WTC11 (cell line): ENCODE data around the gene BRD4. TPM values are rescaled to one million over a fixed set of nuclear protein-coding genes. Genes with fewer than 3 reads are reported as not detected.
A peak's percentile ranks its signal among the peaks of the same experiment; 100 is the strongest.

Experiments
- ATAC-seq: fragments of 200-7000 bp; cut with Tn5 transposase; 2 replicates; pipeline ENCODE4 v1.10.0; 2021; ENCODE audit warnings: mild to moderate bottlenecking, moderate library complexity
- CTCF ChIA-PET: fragments of 300-600 bp; sonication (Branson Sonifier 250); formaldehyde crosslinking; loops from one replicate; lab custom pipeline; 2021; ENCODE audit warnings: antibody characterized with exemption; lab: Charles Lee
- POLR2A ChIA-PET: fragments of 350-600 bp; sonication (Branson Sonifier 250); formaldehyde crosslinking; loops from one replicate; lab custom pipeline; 2021; ENCODE audit warnings: antibody characterized with exemption; lab: Charles Lee
- DNase-seq: peaks from one replicate; pipeline ENCODE4 v3.0.0; 2021; ENCODE audit warnings: low spot score
- H3K27ac Mint-ChIP-seq: 2 replicates; pipeline ENCODE4 v1.8.0; 2021; ENCODE audit warnings: mixed read lengths
- H3K27me3 Mint-ChIP-seq: 2 replicates; pipeline ENCODE4 v1.8.0; 2021; ENCODE audit warnings: low read depth, mild to moderate bottlenecking, moderate library complexity, mixed read lengths
- H3K36me3 Mint-ChIP-seq: 2 replicates; pipeline ENCODE4 v1.8.0; 2021; ENCODE audit warnings: mixed read lengths
- H3K4me1 Mint-ChIP-seq: 2 replicates; pipeline ENCODE4 v1.8.0; 2022; ENCODE audit warnings: mixed read lengths
- H3K4me3 Mint-ChIP-seq: 2 replicates; pipeline ENCODE4 v1.8.0; 2021; ENCODE audit warnings: mild to moderate bottlenecking, moderate library complexity, mixed read lengths
- H3K9me3 Mint-ChIP-seq: 2 replicates; pipeline ENCODE4 v1.8.0; 2021; ENCODE audit warnings: mixed read lengths
- EMX1 ChIP-seq: fragments of 250-450 bp; sonication (Bioruptor Pico); IDR thresholded peaks from 2 replicates; pipeline ENCODE4 v1.8.0; 2021; ENCODE audit warnings: mild to moderate bottlenecking
- FOXK1 ChIP-seq: sonication (generic); formaldehyde crosslinking; IDR thresholded peaks from 2 replicates; pipeline ENCODE4 v1.8.0; 2022; ENCODE audit warnings: mild to moderate bottlenecking, moderate library complexity, missing genetic modification reagents
- NFATC4 ChIP-seq: fragments of 250-450 bp; sonication (Bioruptor Pico); IDR thresholded peaks from 2 replicates; pipeline ENCODE4 v1.9.0; 2021; ENCODE audit warnings: mild to moderate bottlenecking
- RELA ChIP-seq: sonication (generic); formaldehyde crosslinking; IDR thresholded peaks from 2 replicates; pipeline ENCODE4 v1.8.1; 2022; ENCODE audit warnings: missing genetic modification reagents, mild to moderate bottlenecking, borderline replicate concordance
- ZNF232 ChIP-seq: sonication (generic); formaldehyde crosslinking; IDR thresholded peaks from 2 replicates; pipeline ENCODE4 v1.8.0; 2022; ENCODE audit warnings: mild to moderate bottlenecking, missing genetic modification reagents
- total RNA-seq: library from RNA; stranded (reverse); gene quantifications from 3 replicates; pipeline ENCODE4 v1.2.3, GENCODE V29; 2021
- TF ChIP-seq, protein P1 (sequence below): sonication (generic); formaldehyde crosslinking; IDR thresholded peaks from 2 replicates; pipeline ENCODE4 v1.8.0; 2023; ENCODE audit warnings: missing genetic modification reagents, mild to moderate bottlenecking, borderline replicate concordance
- TF ChIP-seq, protein P2 (sequence below): fragments of 250-450 bp; sonication (Bioruptor Pico); IDR thresholded peaks from 2 replicates; pipeline ENCODE4 v1.9.0; 2021; ENCODE audit warnings: mild to moderate bottlenecking
- TF ChIP-seq, protein P3 (sequence below): sonication (generic); formaldehyde crosslinking; IDR thresholded peaks from 2 replicates; pipeline ENCODE4 v1.8.0; 2022; ENCODE audit warnings: mild to moderate bottlenecking, missing genetic modification reagents
- TF ChIP-seq, protein P4 (sequence below): sonication (generic); formaldehyde crosslinking; IDR thresholded peaks from 2 replicates; pipeline ENCODE4 v1.8.0; 2022; ENCODE audit warnings: mild to moderate bottlenecking, missing genetic modification reagents
- TF ChIP-seq, protein P5 (sequence below): sonication (generic); formaldehyde crosslinking; IDR thresholded peaks from 2 replicates; pipeline ENCODE4 v1.8.1; 2023; ENCODE audit warnings: mild to moderate bottlenecking, missing genetic modification reagents
- TF ChIP-seq, protein P6 (sequence below): fragments of 250-450 bp; sonication (Bioruptor Pico); IDR thresholded peaks from 2 replicates; pipeline ENCODE4 v1.9.0; 2021; ENCODE audit warnings: mild to moderate bottlenecking
- TF ChIP-seq, protein P7 (sequence below): fragments of 250-450 bp; sonication (Bioruptor Pico); IDR thresholded peaks from 2 replicates; pipeline ENCODE4 v1.9.0; 2021; ENCODE audit warnings: mild to moderate bottlenecking, borderline replicate concordance
- TF ChIP-seq, protein P8 (sequence below): sonication (generic); formaldehyde crosslinking; IDR thresholded peaks from 2 replicates; pipeline ENCODE4 v1.8.0; 2022; ENCODE audit warnings: mild to moderate bottlenecking, missing genetic modification reagents

BRD4 gene
- total RNA-seq, 1 experiment from 2014 or later, result 128 TPM

DNA sequence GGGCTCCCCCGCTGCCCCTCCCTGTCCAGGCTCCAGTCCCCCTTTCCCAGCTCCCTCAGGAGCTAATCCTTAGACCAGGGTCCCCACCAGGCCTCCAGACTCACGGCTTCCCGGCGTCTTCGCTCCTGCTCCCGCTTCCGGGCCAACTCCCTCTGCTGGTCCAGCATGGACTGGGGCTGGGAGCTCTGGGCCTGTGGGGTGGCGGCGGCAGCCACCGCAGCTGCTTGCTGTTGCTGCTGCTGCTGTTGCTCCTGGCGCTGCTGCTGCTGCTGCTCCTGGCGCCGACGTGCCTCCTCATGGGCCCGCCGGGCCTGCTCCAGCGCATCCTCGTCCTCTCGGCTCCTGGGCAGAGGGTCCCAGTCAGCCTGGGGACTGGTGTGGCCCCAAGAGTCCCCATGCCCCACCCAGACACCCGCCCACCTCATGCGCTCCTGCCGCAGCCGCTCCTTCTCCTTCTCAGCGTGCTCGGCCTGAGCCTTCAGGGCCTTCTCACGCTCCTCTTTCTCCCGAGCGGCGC, 93.6 kb downstream of the BRD4 start:
- no peaks in the 10 kb centered on the region for H3K27me3 Mint-ChIP-seq
- no peak overlapping the region for H3K4me3 Mint-ChIP-seq
- ATAC-seq (peak; percentile 46), DNase-seq (peak; percentile 29)
- TF ChIP-seq, protein P1, sequence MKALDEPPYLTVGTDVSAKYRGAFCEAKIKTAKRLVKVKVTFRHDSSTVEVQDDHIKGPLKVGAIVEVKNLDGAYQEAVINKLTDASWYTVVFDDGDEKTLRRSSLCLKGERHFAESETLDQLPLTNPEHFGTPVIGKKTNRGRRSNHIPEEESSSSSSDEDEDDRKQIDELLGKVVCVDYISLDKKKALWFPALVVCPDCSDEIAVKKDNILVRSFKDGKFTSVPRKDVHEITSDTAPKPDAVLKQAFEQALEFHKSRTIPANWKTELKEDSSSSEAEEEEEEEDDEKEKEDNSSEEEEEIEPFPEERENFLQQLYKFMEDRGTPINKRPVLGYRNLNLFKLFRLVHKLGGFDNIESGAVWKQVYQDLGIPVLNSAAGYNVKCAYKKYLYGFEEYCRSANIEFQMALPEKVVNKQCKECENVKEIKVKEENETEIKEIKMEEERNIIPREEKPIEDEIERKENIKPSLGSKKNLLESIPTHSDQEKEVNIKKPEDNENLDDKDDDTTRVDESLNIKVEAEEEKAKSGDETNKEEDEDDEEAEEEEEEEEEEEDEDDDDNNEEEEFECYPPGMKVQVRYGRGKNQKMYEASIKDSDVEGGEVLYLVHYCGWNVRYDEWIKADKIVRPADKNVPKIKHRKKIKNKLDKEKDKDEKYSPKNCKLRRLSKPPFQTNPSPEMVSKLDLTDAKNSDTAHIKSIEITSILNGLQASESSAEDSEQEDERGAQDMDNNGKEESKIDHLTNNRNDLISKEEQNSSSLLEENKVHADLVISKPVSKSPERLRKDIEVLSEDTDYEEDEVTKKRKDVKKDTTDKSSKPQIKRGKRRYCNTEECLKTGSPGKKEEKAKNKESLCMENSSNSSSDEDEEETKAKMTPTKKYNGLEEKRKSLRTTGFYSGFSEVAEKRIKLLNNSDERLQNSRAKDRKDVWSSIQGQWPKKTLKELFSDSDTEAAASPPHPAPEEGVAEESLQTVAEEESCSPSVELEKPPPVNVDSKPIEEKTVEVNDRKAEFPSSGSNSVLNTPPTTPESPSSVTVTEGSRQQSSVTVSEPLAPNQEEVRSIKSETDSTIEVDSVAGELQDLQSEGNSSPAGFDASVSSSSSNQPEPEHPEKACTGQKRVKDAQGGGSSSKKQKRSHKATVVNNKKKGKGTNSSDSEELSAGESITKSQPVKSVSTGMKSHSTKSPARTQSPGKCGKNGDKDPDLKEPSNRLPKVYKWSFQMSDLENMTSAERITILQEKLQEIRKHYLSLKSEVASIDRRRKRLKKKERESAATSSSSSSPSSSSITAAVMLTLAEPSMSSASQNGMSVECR (CRISPR knock-in tag), result no peak
- TF ChIP-seq FOXK1 (CRISPR knock-in tag), result no peak
- ChIA-PET POLR2A (no interaction called here), CTCF (interaction anchor here (1.0 to 6.9 kb wide), 6 partner anchors 14 to 139 kb away, joined by 3 to 54 read pairs (median 6); no protein-coding TSS in a partner anchor)
- H3K36me3 Mint-ChIP-seq, result peaks cover 42% of the 10 kb centered on the region
- peaks cover 4% of the 10 kb centered on the region; the same call in 1 of the 2 replicates for H3K4me1 Mint-ChIP-seq
- no peaks in the 10 kb centered on the region for H3K9me3 Mint-ChIP-seq
- no peak overlapping the region for H3K27ac Mint-ChIP-seq

DNA sequence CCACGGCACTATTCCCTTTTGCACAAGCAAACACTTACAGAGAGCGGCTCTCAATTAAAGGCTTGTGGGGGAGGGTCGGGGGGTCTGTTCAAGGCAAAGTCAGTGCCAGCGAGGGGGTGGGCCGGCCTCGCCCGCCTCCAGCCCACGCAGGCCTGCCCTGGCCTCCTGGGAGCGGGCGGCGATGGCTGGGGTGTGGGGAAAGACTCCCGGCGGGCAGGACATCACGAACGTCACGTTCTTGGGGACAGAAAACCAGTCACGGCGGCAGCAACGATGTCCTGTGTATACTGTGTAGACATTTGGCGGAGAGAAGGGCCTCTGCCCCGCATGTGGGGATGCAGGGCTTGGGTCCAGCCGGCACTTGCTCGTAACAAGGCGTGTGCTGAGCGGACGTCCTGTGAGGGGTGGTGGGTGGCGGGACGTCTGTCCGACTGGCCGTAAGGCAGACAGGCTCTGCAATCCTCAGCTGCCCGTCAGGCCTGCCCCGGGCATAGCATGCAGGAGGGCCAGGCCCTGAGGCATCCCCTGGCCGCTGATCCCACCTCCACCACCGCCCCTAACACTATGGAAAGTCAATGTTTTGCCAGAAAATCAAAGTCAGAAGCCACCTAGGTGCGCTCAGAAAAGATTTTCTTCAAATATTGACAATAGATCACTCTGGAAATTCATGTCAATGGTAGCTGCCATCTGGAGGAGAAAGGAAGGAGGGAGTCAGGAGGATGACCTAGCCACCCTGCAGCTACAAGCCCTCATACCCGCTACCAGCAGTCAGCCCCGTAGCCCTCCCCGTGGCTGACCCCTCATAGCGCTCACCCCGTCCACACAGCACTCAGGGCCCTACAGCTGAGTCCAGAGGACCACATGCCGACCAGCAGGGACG, 94.3 kb downstream of the BRD4 start:
- Mint-ChIP-seq H3K9me3 (no peaks in the 10 kb centered on the region), H3K27me3 (no peaks in the 10 kb centered on the region), H3K36me3 (peaks cover 39% of the 10 kb centered on the region), H3K4me1 (peaks cover 6% of the 10 kb centered on the region; the same call in 1 of the 2 replicates), H3K4me3 (no peak overlapping the region), H3K27ac (no peak overlapping the region)
- ChIA-PET POLR2A (no interaction called here), CTCF (interaction anchor here (1.0 to 6.9 kb wide), 6 partner anchors 14 to 138 kb away, joined by 3 to 54 read pairs (median 6); no protein-coding TSS in a partner anchor)
- no peak for ATAC-seq
- DNase-seq, result no peak
- TF ChIP-seq FOXK1 (CRISPR knock-in tag) (no peak), NFATC4 (no peak), ZNF232 (CRISPR knock-in tag) (no peak), EMX1 (CRISPR knock-in tag) (no peak), RELA (CRISPR knock-in tag) (no peak)
- TF ChIP-seq, protein P2, sequence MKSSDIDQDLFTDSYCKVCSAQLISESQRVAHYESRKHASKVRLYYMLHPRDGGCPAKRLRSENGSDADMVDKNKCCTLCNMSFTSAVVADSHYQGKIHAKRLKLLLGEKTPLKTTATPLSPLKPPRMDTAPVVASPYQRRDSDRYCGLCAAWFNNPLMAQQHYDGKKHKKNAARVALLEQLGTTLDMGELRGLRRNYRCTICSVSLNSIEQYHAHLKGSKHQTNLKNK (CRISPR knock-in tag), result no peak
- TF ChIP-seq, protein P3, sequence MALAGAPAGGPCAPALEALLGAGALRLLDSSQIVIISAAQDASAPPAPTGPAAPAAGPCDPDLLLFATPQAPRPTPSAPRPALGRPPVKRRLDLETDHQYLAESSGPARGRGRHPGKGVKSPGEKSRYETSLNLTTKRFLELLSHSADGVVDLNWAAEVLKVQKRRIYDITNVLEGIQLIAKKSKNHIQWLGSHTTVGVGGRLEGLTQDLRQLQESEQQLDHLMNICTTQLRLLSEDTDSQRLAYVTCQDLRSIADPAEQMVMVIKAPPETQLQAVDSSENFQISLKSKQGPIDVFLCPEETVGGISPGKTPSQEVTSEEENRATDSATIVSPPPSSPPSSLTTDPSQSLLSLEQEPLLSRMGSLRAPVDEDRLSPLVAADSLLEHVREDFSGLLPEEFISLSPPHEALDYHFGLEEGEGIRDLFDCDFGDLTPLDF (CRISPR knock-in tag), result no peak
- TF ChIP-seq, protein P4, sequence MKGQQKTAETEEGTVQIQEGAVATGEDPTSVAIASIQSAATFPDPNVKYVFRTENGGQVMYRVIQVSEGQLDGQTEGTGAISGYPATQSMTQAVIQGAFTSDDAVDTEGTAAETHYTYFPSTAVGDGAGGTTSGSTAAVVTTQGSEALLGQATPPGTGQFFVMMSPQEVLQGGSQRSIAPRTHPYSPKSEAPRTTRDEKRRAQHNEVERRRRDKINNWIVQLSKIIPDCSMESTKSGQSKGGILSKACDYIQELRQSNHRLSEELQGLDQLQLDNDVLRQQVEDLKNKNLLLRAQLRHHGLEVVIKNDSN (CRISPR knock-in tag), result no peak
- TF ChIP-seq, protein P5, sequence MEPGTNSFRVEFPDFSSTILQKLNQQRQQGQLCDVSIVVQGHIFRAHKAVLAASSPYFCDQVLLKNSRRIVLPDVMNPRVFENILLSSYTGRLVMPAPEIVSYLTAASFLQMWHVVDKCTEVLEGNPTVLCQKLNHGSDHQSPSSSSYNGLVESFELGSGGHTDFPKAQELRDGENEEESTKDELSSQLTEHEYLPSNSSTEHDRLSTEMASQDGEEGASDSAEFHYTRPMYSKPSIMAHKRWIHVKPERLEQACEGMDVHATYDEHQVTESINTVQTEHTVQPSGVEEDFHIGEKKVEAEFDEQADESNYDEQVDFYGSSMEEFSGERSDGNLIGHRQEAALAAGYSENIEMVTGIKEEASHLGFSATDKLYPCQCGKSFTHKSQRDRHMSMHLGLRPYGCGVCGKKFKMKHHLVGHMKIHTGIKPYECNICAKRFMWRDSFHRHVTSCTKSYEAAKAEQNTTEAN (CRISPR knock-in tag), result no peak
- TF ChIP-seq, protein P6, sequence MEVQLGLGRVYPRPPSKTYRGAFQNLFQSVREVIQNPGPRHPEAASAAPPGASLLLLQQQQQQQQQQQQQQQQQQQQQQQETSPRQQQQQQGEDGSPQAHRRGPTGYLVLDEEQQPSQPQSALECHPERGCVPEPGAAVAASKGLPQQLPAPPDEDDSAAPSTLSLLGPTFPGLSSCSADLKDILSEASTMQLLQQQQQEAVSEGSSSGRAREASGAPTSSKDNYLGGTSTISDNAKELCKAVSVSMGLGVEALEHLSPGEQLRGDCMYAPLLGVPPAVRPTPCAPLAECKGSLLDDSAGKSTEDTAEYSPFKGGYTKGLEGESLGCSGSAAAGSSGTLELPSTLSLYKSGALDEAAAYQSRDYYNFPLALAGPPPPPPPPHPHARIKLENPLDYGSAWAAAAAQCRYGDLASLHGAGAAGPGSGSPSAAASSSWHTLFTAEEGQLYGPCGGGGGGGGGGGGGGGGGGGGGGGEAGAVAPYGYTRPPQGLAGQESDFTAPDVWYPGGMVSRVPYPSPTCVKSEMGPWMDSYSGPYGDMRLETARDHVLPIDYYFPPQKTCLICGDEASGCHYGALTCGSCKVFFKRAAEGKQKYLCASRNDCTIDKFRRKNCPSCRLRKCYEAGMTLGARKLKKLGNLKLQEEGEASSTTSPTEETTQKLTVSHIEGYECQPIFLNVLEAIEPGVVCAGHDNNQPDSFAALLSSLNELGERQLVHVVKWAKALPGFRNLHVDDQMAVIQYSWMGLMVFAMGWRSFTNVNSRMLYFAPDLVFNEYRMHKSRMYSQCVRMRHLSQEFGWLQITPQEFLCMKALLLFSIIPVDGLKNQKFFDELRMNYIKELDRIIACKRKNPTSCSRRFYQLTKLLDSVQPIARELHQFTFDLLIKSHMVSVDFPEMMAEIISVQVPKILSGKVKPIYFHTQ (CRISPR knock-in tag), result no peak
- TF ChIP-seq, protein P7, sequence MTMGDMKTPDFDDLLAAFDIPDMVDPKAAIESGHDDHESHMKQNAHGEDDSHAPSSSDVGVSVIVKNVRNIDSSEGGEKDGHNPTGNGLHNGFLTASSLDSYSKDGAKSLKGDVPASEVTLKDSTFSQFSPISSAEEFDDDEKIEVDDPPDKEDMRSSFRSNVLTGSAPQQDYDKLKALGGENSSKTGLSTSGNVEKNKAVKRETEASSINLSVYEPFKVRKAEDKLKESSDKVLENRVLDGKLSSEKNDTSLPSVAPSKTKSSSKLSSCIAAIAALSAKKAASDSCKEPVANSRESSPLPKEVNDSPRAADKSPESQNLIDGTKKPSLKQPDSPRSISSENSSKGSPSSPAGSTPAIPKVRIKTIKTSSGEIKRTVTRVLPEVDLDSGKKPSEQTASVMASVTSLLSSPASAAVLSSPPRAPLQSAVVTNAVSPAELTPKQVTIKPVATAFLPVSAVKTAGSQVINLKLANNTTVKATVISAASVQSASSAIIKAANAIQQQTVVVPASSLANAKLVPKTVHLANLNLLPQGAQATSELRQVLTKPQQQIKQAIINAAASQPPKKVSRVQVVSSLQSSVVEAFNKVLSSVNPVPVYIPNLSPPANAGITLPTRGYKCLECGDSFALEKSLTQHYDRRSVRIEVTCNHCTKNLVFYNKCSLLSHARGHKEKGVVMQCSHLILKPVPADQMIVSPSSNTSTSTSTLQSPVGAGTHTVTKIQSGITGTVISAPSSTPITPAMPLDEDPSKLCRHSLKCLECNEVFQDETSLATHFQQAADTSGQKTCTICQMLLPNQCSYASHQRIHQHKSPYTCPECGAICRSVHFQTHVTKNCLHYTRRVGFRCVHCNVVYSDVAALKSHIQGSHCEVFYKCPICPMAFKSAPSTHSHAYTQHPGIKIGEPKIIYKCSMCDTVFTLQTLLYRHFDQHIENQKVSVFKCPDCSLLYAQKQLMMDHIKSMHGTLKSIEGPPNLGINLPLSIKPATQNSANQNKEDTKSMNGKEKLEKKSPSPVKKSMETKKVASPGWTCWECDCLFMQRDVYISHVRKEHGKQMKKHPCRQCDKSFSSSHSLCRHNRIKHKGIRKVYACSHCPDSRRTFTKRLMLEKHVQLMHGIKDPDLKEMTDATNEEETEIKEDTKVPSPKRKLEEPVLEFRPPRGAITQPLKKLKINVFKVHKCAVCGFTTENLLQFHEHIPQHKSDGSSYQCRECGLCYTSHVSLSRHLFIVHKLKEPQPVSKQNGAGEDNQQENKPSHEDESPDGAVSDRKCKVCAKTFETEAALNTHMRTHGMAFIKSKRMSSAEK (CRISPR knock-in tag), result no peak
- TF ChIP-seq, protein P8, sequence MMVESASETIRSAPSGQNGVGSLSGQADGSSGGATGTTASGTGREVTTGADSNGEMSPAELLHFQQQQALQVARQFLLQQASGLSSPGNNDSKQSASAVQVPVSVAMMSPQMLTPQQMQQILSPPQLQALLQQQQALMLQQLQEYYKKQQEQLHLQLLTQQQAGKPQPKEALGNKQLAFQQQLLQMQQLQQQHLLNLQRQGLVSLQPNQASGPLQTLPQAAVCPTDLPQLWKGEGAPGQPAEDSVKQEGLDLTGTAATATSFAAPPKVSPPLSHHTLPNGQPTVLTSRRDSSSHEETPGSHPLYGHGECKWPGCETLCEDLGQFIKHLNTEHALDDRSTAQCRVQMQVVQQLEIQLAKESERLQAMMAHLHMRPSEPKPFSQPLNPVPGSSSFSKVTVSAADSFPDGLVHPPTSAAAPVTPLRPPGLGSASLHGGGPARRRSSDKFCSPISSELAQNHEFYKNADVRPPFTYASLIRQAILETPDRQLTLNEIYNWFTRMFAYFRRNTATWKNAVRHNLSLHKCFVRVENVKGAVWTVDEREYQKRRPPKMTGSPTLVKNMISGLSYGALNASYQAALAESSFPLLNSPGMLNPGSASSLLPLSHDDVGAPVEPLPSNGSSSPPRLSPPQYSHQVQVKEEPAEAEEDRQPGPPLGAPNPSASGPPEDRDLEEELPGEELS, result no peak
